ENCODE data around the gene KLHL18. TPM values are rescaled to one million over a fixed set of nuclear protein-coding genes. Genes with fewer than 3 reads are reported as not detected.

Gene KLHL18
- total and polyA plus RNA-seq, 7 donors: 10.3 to 33.8 (median 12.7) TPM

- Histone ChIP-seq H3K27ac (no peak overlapping the region), H3K27me3 (no peaks in the 10 kb centered on the region), H3K4me1 (peaks cover 0 to 22% (median 19%) of the 10 kb centered on the region in 4 donors), H3K4me3 (no peak overlapping the region), H3K9me3 (no peaks in the 10 kb centered on the region), H3K36me3 (no peaks in the 10 kb centered on the region)
- TF ChIP-seq POLR2A (IDR thresholded peaks at IDR 0.05): no peak
- WGBS, 2 donors: 85 to 94% methylated on average over 2 of the region's 2 CpGs
- intact Hi-C loops (cut with DNase I): no loop called here
- no peak for DNase-seq
Measured at GRCh38 chr3:47377186-47377585, 94.4 kb downstream of the KLHL18 start.

GRCh38 chr3:47378869-47379268, 96.1 kb downstream of the KLHL18 start:
- no peaks in the 10 kb centered on the region for H3K27me3 ChIP-seq
- no peaks in the 10 kb centered on the region for H3K9me3 ChIP-seq
- no peak overlapping the region for H3K27ac ChIP-seq
- no peak for DNase-seq
- TF ChIP-seq POLR2AphosphoS5 (IDR thresholded peaks at IDR 0.05) (no peak), CTCF (IDR thresholded peaks at IDR 0.05) (no peak)
- H3K4me3 ChIP-seq: no peak overlapping the region
- intact Hi-C loops (cut with DNase I): no loop called here
- peaks cover 0 to 38% (median 30%) of the 10 kb centered on the region in 4 donors for H3K4me1 ChIP-seq
- H3K36me3 ChIP-seq: no peaks in the 10 kb centered on the region

GRCh38 chr3:47379411-47379899, 96.7 kb downstream of the KLHL18 start:
- H3K27ac ChIP-seq: peak overlapping the region; percentile 96 to 99 (median 98)
- intact Hi-C loops (cut with DNase I): no loop called here
- no peaks in the 10 kb centered on the region for H3K9me3 ChIP-seq
- H3K4me3 ChIP-seq: peak overlapping the region; percentile 86 to 99 (median 96)
- no peak for DNase-seq
- TF ChIP-seq EP300 (IDR thresholded peaks at IDR 0.05) (no peak), CTCF (IDR thresholded peaks at IDR 0.05) (no peak), POLR2AphosphoS5 (IDR thresholded peaks at IDR 0.05) (no peak), POLR2A (IDR thresholded peaks at IDR 0.05) (no peak)
- no peaks in the 10 kb centered on the region for H3K36me3 ChIP-seq
- H3K4me1 ChIP-seq: peaks cover 0 to 38% (median 30%) of the 10 kb centered on the region in 4 donors
- H3K27me3 ChIP-seq: no peaks in the 10 kb centered on the region
- WGBS, 2 donors: 68 to 83% methylated on average over 19 of the region's 19 CpGs

- 7 to 12% methylated on average over 23 of the region's 23 CpGs for WGBS, 2 donors
- H3K4me3 ChIP-seq: peak overlapping the region; percentile 86 to 99 (median 96)
- no peaks in the 10 kb centered on the region for H3K27me3 ChIP-seq
- H3K36me3 ChIP-seq: no peaks in the 10 kb centered on the region
- H3K4me1 ChIP-seq: peaks cover 0 to 42% (median 30%) of the 10 kb centered on the region in 4 donors
- intact Hi-C loops (cut with DNase I): loop anchor here (2.0 to 5.0 kb wide), 2 partner anchors 97 to 218 kb away; partner anchors contain the start of genes KIF9, KLHL18 and SETD2
- peak overlapping the region; percentile 96 to 99 (median 98) for H3K27ac ChIP-seq
- H3K9me3 ChIP-seq: no peaks in the 10 kb centered on the region
- TF ChIP-seq CTCF (IDR thresholded peaks at IDR 0.05) (no peak), EP300 (IDR thresholded peaks at IDR 0.05) (no peak), POLR2A (IDR thresholded peaks at IDR 0.05) (no peak), POLR2AphosphoS5 (IDR thresholded peaks at IDR 0.05) (no peak)
- no peak for DNase-seq
Measured at GRCh38 chr3:47380026-47380600, 97.4 kb downstream of the KLHL18 start.

- whole genome bisulfite sequencing, 2 donors: 0% methylated on average over 61 of the region's 61 CpGs
- Histone ChIP-seq H3K27me3 (no peaks in the 10 kb centered on the region), H3K4me3 (peak within 1 kb of the TSS; percentile 86 to 99 (median 96)), H3K9me3 (no peaks in the 10 kb centered on the region), H3K27ac (peak within 1 kb of the TSS; percentile 96 to 99 (median 98)), H3K4me1 (peaks cover 0 to 48% (median 30%) of the 10 kb centered on the region in 4 donors), H3K36me3 (no peaks in the 10 kb centered on the region)
- DNase-seq: peak; percentile 100
- peak; percentile 90 to 97 (median 96) for TF ChIP-seq POLR2AphosphoS5 (IDR thresholded peaks at IDR 0.05)
- TF ChIP-seq CTCF (IDR thresholded peaks at IDR 0.05): no peak
- TF ChIP-seq EP300 (IDR thresholded peaks at IDR 0.05): peak in 2 of 4 donors; percentile 41 to 88
- TF ChIP-seq POLR2A (IDR thresholded peaks at IDR 0.05): peak; percentile 84 to 85
- intact Hi-C loops (cut with DNase I): loop anchor here (2.0 to 5.0 kb wide), 2 partner anchors 98 to 218 kb away; partner anchors contain the start of genes KIF9, KLHL18 and SETD2
Measured at GRCh38 chr3:47380601-47381316, 98.0 kb downstream of the KLHL18 start, which contains the start of gene PTPN23. Gene PTPN23, plus strand, starts transcription at chr3:47381021. Its CDS starts 76 bp downstream, at chr3:47381097.

Measured in sigmoid colon (tissue), 7 donors.